ENCODE measurements around the gene MEGF8. TPM values are rescaled to one million over a fixed set of nuclear protein-coding genes. Genes with fewer than 3 reads are reported as not detected.
A peak's percentile ranks its signal among the peaks of the same experiment; 100 is the strongest.

Gene MEGF8
- total and polyA plus RNA-seq, 10 of the 15 experiments (the other 5 are each of a cell fraction or from before 2014, with no cell fraction given) = 0.43 to 12.8 (median 2.7) TPM

GRCh38 chr19:42401365-42402303, 76.2 kb downstream of the MEGF8 start (continued):
- peak; percentile 7 for TF ChIP-seq BCL3 (IDR thresholded peaks at IDR 0.05; ENCODE audit: borderline replicate concordance, insufficient read depth, low read depth, low read length, poor library complexity, severe bottlenecking)
- peak; percentile 73 to 76 (median 74) for TF ChIP-seq CTCF (IDR thresholded peaks at IDR 0.05 in 2 of 3, conservative IDR thresholded peaks at IDR 0.05 in 1 of 3; ENCODE audit: control insufficient read depth in 2 of 3, extremely low read depth in 1 of 3, insufficient read depth in 1 of 3, low read depth in 3 of 3, low read length in 3 of 3)
- TF ChIP-seq POLR2A (IDR thresholded peaks at IDR 0.05; ENCODE audit: low read depth, low read length) = peak; percentile 72
- TF ChIP-seq NFXL1 (IDR thresholded peaks at IDR 0.05; ENCODE audit: borderline replicate concordance) = no peak
- 0 out of 2 replicates have a peak, but pooled peaks have one; percentile 16 for TF ChIP-seq CREB1 (IDR thresholded peaks at IDR 0.05; ENCODE audit: low read depth)
- TF ChIP-seq IKZF1 (conservative IDR thresholded peaks at IDR 0.05) = peak; percentile 52
- TF ChIP-seq ZBTB4 (CRISPR knock-in tag; IDR thresholded peaks at IDR 0.05) = no peak
- TF ChIP-seq HDGF (IDR thresholded peaks at IDR 0.05) = peak; percentile 69; the same call in 1 of the 2 replicates
- TF ChIP-seq ZBTB11 (CRISPR knock-in tag; IDR thresholded peaks at IDR 0.05) = no peak
- TF ChIP-seq ZZZ3 (IDR thresholded peaks at IDR 0.05; ENCODE audit: control insufficient read depth, insufficient read length, low read depth) = no peak
- no peak for TF ChIP-seq PRDM15 (CRISPR knock-in tag; IDR thresholded peaks at IDR 0.05)
- TF ChIP-seq SMC3 (IDR thresholded peaks at IDR 0.05; ENCODE audit: borderline replicate concordance, low read length) = peak; percentile 48; the same call in 1 of the 2 replicates

All from GM12878 (cell line).